GM18507 (cell line): ENCODE results near the gene GBP7.
"Not testable (repeated sequence)": the region's sequence is repeated elsewhere in the genome, so short reads cannot be mapped to it uniquely, and the experiment has no call there.

ENCODE experiments used
- DNase-seq: peaks from one replicate; pipeline ENCODE4 v3.0.0; 2011; ENCODE audit warnings: low read depth; ENCODE audit not compliant: insufficient read length; ENCODE audit errors: extremely low spot score
- FAIRE-seq: peaks from 2 replicates; lab custom pipeline; 2011; peaks lifted over from hg19 to GRCh38; lab: Jason Lieb, UNC

The GBP7 gene

GRCh38 chr1:89126602-89127565, 48.9 kb downstream of the GBP7 start:
- FAIRE-seq: peak; percentile 15
- not testable (repeated sequence) for DNase-seq

- FAIRE-seq (peak; percentile 74), DNase-seq (peak; percentile 4)
These were observed 49.8 kb downstream of the GBP7 start, which contains the start of gene GBP2 for GRCh38 chr1:89125913-89126580. Gene GBP2 (minus strand): TSS chr1:89126114. CDS start chr1:89121966, 4,148 bp downstream.

GRCh38 chr1:89125240-89125912, 50.4 kb downstream of the GBP7 start:
- FAIRE-seq (peak; percentile 39), DNase-seq (no peak)

DNA sequence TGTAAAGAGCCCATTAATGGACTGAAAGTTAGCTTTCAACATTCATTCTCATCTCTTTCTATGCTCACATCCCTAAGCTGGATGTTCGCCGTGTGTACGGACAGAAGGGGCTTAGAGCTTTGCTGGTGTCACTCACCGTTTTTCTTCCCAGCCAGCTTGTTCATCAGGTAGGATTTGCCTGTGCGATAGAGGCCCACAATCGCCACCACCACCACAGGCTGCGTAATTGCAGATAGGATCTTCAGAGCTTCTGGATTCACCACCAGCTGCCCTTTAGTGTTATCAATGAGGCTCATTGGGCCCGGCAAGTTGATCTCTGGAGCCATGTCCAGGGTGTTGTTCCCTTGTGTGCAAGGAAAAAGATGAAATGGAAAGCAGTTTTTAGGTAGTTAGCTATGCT, 54.2 kb downstream of the GBP7 start:
- FAIRE-seq: no peak
- no peak for DNase-seq

GRCh38 chr1:89114662-89115061, 61.1 kb downstream of the GBP7 start:
- FAIRE-seq (no peak), DNase-seq (no peak)

DNA sequence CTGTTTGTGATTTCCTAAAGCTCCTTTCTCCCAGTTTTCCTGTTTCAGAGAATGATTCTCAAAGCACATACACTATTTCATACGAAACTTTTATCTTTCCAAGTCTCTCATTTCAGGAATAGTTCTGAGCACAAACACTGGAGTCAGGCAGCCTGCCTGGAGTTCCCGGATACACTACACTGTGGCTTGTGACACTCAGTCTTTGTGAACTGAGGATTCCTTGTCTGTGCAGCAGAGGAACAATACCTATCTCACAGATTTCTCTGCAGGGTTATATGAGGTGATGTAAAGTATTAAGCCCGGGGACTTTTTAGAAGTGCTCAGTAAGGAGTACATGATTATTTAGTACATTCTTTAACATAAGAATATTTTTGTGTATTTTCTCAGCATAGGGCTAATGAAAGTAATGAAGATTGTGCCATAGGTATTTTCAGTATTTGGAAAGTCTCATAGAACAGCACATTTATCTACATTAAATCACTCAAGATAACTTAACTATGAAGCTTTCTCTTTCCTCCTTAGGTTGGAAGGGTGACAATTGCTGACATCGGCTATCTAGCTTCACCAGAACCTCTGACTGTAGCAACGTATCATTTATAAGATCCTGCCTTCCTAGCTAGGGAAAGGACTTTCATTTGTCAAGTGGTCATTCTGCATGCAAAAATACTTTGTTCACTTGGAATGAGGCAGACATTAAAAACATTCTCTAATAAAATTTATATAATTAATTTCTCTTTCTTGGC, 62.8 kb downstream of the GBP7 start:
- DNase-seq (no peak), FAIRE-seq (no peak)

DNA sequence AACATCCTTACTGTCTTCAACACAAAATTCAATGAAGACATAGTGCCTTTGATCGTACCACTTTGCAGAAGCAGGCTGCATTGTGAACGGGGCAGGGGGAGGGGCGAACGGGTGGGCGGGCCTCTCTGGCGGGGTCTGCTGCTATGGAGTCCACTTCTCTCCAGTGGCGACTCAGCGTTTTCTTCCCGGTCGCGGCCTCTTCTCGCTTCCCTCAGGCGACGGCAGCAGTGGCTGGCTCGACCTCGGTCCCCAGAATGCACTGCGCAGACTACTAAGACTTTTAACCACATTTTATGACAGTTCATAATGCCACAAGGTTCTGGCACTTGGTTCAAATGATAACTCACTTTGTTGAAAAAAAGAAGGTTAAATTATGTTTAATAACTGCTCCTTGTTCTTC, 71.1 kb downstream of the GBP7 start:
- FAIRE-seq (no peak), DNase-seq (no peak)

DNA sequence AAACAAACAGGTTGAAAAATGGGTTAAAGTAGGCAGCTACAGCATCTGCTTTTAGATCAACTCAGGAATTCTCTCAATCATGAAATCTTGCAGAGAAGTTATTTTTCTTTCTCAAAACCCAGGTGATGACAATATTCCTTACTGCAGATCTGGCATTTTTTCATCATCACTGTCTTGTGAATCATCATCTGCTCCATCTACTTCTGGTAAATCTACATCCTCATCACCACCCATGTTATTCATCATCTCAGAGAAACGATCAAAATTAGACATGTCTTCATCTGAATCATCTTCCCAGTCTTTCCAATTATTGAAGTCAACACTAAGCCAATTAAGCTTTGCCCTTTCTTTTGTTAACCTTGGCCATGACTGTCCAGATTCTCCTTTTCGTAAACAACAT, 71.7 kb downstream of the GBP7 start:
- FAIRE-seq (no peak), DNase-seq (no peak)

GRCh38 chr1:89102021-89102420, 73.8 kb downstream of the GBP7 start:
- DNase-seq (no peak), FAIRE-seq (no peak)

DNA sequence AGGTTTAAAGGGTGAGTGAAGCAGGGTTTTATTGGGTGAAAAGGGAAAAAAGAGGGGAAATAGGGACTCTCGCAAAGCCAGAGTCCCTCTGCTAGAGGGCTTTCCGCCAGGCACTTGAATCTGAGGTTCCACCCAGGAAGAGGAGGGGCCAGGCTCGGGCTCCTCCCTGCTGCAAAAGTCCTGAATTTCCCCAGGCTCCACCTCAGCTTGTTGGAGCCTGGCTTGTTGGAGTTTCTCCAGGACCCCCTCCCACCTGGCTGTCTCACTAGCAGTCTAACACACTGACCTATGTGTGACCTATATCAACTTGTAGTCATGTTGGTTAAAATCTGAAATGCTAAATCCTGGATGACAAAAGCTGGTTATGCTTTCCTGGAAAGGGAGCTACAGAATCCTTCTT, 75.4 kb downstream of the GBP7 start:
- DNase-seq (no peak), FAIRE-seq (no peak)

GRCh38 chr1:89098857-89099256, 76.9 kb downstream of the GBP7 start:
- DNase-seq: no peak

DNA sequence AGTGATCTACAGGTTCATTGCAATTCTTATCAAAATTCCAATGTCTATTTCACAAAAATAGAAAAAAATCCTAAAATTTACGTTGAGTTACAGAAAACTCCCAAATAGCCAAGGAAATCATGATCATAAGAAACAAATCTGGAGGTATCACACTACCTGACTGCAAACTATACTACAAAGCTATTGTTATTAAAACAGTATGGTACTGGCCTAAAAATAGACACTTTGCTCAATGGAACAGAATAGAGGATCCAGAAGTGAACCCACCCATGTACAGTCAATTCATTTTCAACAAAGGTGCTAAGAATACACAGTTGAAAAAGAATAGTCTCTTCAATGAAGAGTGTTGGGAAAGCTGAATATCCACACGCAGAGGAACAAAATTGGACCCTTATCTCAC, 80.1 kb downstream of the GBP7 start:
- no peak for DNase-seq
- FAIRE-seq: no peak

More at GRCh38 chr1:89098857-89099256, 76.9 kb downstream of the GBP7 start:
- no peak for FAIRE-seq

DNA sequence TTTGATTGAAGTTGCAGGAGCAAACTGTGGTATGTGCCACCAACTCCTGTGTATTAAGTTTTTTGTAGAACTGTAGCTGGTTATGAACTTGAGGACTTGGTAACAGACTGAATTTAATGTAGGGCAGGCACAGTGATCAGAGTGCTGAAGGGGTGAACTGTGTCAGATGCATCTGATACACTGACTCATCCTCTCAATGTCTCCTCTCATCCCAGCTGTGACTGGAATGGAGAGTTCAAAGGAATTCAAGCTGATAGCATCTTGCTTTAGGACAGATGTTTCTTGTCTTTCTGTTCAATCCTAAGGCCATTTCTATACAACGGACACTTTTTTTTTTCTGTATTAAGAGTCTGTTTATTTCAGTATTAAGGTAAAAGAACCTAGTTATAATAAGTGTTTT, 85.8 kb downstream of the GBP7 start:
- DNase-seq (no peak), FAIRE-seq (no peak)

GRCh38 chr1:89088572-89088971, 87.2 kb downstream of the GBP7 start:
- FAIRE-seq: no peak

DNA sequence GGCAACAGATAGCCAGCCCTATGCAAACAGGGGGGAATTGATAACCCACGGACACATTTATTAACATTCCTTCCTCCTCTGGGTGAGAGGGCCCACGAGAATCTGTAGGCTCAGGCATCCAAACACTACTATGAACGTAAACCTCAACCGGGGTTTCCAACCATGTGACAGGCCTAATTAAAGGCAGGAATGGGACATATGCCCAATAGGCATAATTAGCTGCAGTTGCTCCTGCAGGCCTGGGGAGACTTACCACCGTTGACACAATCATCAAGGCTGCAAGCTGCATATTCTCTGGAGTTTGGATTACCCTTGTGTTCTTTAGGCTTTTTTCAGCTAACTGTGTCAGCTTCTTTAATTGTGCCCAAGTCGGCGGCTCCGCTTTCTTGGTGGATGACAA, 88.6 kb downstream of the GBP7 start:
- DNase-seq (no peak), FAIRE-seq (no peak)

More at GRCh38 chr1:89088572-89088971, 87.2 kb downstream of the GBP7 start:
- no peak for DNase-seq

- FAIRE-seq (peak; percentile 92), DNase-seq (no peak)
These were observed 90.0 kb downstream of the GBP7 start for GRCh38 chr1:89085781-89086180.
